OCI-LY3 (cell line): ENCODE measurements around the gene CDC42BPA.

ENCODE experiments used
- H2AFZ ChIP-seq: fragments of 200-600, 300-600 bp; shearing (Covaris generic); 2 replicates; pipeline ENCODE4 v1.6.0; 2014; ENCODE audit warnings: antibody characterized with exemption, low read depth, low read length
- H3K27ac ChIP-seq: fragments of 200-600, 300-600 bp; sonication (generic); 2 replicates; pipeline ENCODE4 v1.5.1; 2014; ENCODE audit warnings: mild to moderate bottlenecking, low read length, moderate library complexity, mixed read lengths
- H3K27me3 ChIP-seq: fragments of 200-600, 300-600 bp; sonication (generic); 2 replicates; pipeline ENCODE4 v1.6.1; 2014; ENCODE audit warnings: low read depth, low read length, mixed read lengths
- H3K36me3 ChIP-seq: fragments of 200-600, 300-600 bp; sonication (generic); replicated peaks from 2 replicates; pipeline ENCODE3; 2014; ENCODE audit warnings: low read depth, low read length, mixed read lengths
- H3K4me1 ChIP-seq: fragments of 300-600, 200-600 bp; sonication (generic); 2 replicates; pipeline ENCODE4 v1.6.1; 2014; ENCODE audit warnings: low read length, mixed read lengths
- H3K4me2 ChIP-seq: fragments of 200-600, 300-600 bp; sonication (generic); 2 replicates; pipeline ENCODE4 v1.6.1; 2014; ENCODE audit warnings: low read length, mixed read lengths
- H3K4me3 ChIP-seq: fragments of 300-600, 200-600 bp; sonication (generic); 2 replicates; pipeline ENCODE4 v1.5.1; 2014; ENCODE audit warnings: antibody characterized with exemption, mild to moderate bottlenecking, low read length, moderate library complexity
- H3K79me2 ChIP-seq: fragments of 300-600, 200-600 bp; shearing (Covaris generic); 2 replicates; pipeline ENCODE4 v1.6.1; 2014; ENCODE audit warnings: mild to moderate bottlenecking, low read length, mixed read lengths
- H3K9ac ChIP-seq: fragments of 300-600, 200-600 bp; shearing (Covaris generic); 2 replicates; pipeline ENCODE4 v1.6.0; 2014; ENCODE audit warnings: mild to moderate bottlenecking, low read length, moderate library complexity
- H3K9me3 ChIP-seq: fragments of 200-600, 300-600 bp; shearing (Covaris generic); 2 replicates; pipeline ENCODE4 v1.6.1; 2014; ENCODE audit warnings: low read length, mixed read lengths; ENCODE audit not compliant: insufficient read depth
- H4K20me1 ChIP-seq: fragments of 200-600, 300-600 bp; sonication (generic); 2 replicates; pipeline ENCODE4 v1.6.1; 2016; ENCODE audit warnings: low read length, mixed read lengths; ENCODE audit not compliant: insufficient read depth
- EZH2phosphoT487 ChIP-seq: fragments of 200-600 bp; shearing (Covaris generic); IDR thresholded peaks from 2 replicates; pipeline ENCODE4 v1.6.1; 2018; ENCODE audit warnings: antibody characterized with exemption, mixed run types, low read depth
- TF ChIP-seq, protein P1 (sequence below): fragments of 200-600, 300-600 bp; sonication (generic); IDR thresholded peaks from 2 replicates; pipeline ENCODE4 v1.5.1; 2014; ENCODE audit warnings: antibody characterized with exemption, low read length, low read depth

Gene CDC42BPA, protein sequence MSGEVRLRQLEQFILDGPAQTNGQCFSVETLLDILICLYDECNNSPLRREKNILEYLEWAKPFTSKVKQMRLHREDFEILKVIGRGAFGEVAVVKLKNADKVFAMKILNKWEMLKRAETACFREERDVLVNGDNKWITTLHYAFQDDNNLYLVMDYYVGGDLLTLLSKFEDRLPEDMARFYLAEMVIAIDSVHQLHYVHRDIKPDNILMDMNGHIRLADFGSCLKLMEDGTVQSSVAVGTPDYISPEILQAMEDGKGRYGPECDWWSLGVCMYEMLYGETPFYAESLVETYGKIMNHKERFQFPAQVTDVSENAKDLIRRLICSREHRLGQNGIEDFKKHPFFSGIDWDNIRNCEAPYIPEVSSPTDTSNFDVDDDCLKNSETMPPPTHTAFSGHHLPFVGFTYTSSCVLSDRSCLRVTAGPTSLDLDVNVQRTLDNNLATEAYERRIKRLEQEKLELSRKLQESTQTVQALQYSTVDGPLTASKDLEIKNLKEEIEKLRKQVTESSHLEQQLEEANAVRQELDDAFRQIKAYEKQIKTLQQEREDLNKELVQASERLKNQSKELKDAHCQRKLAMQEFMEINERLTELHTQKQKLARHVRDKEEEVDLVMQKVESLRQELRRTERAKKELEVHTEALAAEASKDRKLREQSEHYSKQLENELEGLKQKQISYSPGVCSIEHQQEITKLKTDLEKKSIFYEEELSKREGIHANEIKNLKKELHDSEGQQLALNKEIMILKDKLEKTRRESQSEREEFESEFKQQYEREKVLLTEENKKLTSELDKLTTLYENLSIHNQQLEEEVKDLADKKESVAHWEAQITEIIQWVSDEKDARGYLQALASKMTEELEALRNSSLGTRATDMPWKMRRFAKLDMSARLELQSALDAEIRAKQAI (N-terminal part only)

DNA sequence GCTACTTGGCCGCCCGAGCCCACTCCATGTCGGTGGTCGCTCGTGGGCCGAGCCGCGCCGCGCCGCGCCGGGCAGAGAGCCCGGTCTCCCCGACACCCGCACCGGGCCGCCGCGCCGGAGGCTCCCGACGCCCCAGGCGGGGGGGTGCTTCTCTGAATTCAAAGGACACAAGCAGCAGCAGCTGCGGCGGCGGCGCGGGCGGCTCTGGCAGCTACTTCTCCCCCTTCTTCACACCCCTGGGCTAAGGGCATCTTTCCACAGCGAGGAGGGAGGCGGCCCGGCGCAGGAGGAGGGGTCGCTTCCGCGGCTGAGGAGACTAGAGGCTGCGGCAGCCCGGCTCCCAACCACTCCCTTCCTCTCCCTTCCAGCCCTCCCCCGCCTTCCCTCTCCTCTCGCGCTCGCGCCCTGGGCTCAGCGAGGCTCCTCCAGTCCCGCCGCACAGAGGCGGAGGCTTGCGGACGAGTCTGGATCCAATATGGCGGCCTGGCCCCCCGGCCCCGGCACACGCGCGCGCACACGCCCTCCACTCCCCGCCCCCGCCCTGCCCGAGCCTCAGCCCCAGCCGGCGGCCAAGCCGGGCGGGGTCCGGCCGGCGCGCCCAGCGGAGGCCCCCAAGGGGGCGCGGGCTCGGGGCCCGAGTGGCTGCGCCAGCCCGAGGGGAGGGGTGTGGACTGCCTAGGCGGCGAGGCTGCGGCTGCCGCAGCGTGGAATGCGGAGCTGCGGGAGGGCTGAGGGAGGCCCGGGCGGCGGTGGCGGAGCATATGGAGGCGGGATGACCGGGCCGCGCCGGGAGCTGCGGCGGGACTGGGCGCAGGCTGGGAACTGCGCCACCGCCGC is at the start of gene CDC42BPA:
TSS of gene CDC42BPA (minus strand) at position 477 of the 837 bp plus-strand sequence. CDS start 1,310 bp downstream, outside the sequence.
- Histone ChIP-seq H3K27ac (no peak within 1 kb of the TSS), H3K9me3 (no peaks in the 10 kb centered on the region), H3K27me3 (no peaks in the 10 kb centered on the region), H3K36me3 (no peaks in the 10 kb centered on the region), H3K4me1 (no peaks in the 10 kb centered on the region), H3K4me3 (no peak within 1 kb of the TSS), H2AFZ (no peak within 1 kb of the TSS), H3K79me2 (no peaks in the 10 kb centered on the region), H3K4me2 (no peak within 1 kb of the TSS), H3K9ac (no peak within 1 kb of the TSS), H4K20me1 (no peaks in the 10 kb centered on the region)
- TF ChIP-seq EZH2phosphoT487: no peak
- TF ChIP-seq, protein P1, sequence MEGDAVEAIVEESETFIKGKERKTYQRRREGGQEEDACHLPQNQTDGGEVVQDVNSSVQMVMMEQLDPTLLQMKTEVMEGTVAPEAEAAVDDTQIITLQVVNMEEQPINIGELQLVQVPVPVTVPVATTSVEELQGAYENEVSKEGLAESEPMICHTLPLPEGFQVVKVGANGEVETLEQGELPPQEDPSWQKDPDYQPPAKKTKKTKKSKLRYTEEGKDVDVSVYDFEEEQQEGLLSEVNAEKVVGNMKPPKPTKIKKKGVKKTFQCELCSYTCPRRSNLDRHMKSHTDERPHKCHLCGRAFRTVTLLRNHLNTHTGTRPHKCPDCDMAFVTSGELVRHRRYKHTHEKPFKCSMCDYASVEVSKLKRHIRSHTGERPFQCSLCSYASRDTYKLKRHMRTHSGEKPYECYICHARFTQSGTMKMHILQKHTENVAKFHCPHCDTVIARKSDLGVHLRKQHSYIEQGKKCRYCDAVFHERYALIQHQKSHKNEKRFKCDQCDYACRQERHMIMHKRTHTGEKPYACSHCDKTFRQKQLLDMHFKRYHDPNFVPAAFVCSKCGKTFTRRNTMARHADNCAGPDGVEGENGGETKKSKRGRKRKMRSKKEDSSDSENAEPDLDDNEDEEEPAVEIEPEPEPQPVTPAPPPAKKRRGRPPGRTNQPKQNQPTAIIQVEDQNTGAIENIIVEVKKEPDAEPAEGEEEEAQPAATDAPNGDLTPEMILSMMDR: no peak

DNA sequence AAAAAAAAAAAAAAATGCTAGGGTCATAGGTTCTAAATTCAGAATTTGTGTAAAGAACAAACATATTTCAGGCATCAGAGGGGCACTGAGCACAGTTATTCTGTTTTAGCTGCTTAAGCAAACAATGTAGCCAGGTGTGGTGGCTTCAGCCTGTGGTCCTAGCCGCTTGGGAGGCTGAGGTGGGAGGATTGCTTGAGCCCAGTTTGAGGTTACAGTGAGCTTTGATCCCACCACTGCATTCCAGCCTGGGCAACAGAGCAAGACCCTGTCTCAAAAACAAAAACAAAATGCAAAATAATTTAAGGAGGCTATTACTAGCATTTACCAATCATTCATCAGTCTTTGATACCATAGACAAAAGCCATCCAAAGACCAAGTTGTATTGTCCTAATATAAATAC is 49.7 kb upstream of the CDC42BPA start:
- no peaks in the 10 kb centered on the region; the same call in 1 of the 2 replicates for H3K27me3 ChIP-seq
- no peak overlapping the region for H2AFZ ChIP-seq
- no peaks in the 10 kb centered on the region for H3K4me1 ChIP-seq
- no peaks in the 10 kb centered on the region for H4K20me1 ChIP-seq
- no peaks in the 10 kb centered on the region for H3K9me3 ChIP-seq
- no peak overlapping the region for H3K9ac ChIP-seq
- TF ChIP-seq EZH2phosphoT487: no peak
- TF ChIP-seq, protein P1: no peak
- no peak overlapping the region for H3K4me3 ChIP-seq
- H3K79me2 ChIP-seq: no peaks in the 10 kb centered on the region
- no peak overlapping the region for H3K4me2 ChIP-seq
- H3K36me3 ChIP-seq: no peaks in the 10 kb centered on the region
- no peak overlapping the region for H3K27ac ChIP-seq

DNA sequence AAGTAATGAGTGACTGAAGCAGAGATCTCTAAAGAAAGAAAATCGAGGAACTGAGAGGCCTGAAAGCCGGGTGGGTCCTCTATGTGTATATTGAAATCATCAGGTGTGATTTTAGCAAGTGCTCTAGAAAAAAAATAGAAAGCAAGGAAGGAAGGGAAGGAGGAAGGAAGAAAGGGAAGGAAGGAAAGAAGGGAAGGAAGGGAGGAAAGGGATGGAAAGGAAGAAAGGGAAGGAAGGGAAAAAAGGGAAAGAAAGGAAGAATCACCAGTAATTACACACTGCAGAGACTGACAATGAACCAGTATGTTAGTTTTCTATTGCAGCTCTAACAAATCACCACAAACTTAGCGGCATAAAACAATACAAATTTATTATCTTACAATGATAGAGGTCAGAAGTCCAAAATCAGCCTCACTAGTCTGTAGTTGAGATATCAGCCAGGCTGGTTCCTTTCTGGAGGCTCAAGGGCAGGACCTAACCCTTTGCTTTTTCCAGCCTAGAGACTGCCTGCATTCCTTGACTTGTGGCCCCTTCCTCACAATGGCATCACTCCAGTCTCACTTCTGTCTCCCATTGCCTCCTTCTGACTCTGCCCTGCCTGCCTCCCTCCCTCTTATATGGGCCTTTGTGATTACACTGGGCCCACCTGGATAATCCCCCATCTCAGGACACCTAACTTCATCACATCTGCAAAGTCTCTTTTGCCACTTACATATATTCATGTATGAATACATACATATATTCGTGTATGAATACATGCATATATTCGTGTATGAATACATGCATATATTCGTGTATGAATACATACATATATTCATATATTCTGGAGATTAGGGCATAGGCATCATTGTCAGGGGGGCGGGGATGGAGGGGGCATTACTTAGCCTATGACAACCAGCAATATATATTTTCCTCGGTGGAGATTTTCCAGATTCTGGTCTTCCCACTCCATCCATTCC is 47.5 kb upstream of the CDC42BPA start:
- no peak overlapping the region for H3K4me3 ChIP-seq
- no peaks in the 10 kb centered on the region; the same call in 1 of the 2 replicates for H3K27me3 ChIP-seq
- H3K4me2 ChIP-seq: no peak overlapping the region
- no peak overlapping the region for H2AFZ ChIP-seq
- no peaks in the 10 kb centered on the region for H3K4me1 ChIP-seq
- H3K9ac ChIP-seq: no peak overlapping the region
- H3K79me2 ChIP-seq: no peaks in the 10 kb centered on the region
- H4K20me1 ChIP-seq: no peaks in the 10 kb centered on the region
- no peaks in the 10 kb centered on the region for H3K36me3 ChIP-seq
- H3K27ac ChIP-seq: no peak overlapping the region
- TF ChIP-seq EZH2phosphoT487: no peak
- TF ChIP-seq, protein P1: no peak
- no peaks in the 10 kb centered on the region for H3K9me3 ChIP-seq
